ENCODE measurements around the gene PTPRE.

The PTPRE gene

DNA sequence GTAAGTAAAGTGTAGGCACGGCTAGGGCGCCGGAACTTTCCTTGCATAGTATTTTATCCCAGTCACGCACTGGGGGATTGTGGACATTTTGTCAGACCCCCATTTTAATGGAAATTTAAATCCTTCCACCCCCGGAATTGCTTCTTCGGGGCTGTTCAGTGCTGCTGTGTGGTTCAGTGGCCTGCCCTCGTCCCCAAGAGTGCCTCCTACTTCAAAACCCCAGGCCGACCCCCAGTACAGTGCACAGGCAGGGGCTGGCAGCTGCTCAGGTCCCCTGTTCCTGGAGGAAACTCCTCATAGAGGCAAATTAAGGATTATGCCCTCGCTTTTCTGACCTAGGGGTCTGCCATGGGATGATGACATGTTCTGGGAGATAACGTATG is 94.5 kb downstream of the PTPRE start:
- no peaks in the 10 kb centered on the region for H3K36me3 ChIP-seq
- peaks cover 0 to 8% of the 10 kb centered on the region in 2 donors for H3K27me3 ChIP-seq
- H3K4me1 ChIP-seq, result peaks cover 0 to 5% (median 0%) of the 10 kb centered on the region in 4 donors
- intact Hi-C loops (cut with DNase I; ENCODE audit: low total_unique reads), result no loop called here
- no peaks in the 10 kb centered on the region for H3K9me3 ChIP-seq
- no peak overlapping the region for H3K27ac ChIP-seq
- no peak for DNase-seq
- H3K4me3 ChIP-seq, result no peak overlapping the region
- TF ChIP-seq, protein P1, sequence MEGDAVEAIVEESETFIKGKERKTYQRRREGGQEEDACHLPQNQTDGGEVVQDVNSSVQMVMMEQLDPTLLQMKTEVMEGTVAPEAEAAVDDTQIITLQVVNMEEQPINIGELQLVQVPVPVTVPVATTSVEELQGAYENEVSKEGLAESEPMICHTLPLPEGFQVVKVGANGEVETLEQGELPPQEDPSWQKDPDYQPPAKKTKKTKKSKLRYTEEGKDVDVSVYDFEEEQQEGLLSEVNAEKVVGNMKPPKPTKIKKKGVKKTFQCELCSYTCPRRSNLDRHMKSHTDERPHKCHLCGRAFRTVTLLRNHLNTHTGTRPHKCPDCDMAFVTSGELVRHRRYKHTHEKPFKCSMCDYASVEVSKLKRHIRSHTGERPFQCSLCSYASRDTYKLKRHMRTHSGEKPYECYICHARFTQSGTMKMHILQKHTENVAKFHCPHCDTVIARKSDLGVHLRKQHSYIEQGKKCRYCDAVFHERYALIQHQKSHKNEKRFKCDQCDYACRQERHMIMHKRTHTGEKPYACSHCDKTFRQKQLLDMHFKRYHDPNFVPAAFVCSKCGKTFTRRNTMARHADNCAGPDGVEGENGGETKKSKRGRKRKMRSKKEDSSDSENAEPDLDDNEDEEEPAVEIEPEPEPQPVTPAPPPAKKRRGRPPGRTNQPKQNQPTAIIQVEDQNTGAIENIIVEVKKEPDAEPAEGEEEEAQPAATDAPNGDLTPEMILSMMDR (IDR thresholded peaks at IDR 0.05), result no peak

DNA sequence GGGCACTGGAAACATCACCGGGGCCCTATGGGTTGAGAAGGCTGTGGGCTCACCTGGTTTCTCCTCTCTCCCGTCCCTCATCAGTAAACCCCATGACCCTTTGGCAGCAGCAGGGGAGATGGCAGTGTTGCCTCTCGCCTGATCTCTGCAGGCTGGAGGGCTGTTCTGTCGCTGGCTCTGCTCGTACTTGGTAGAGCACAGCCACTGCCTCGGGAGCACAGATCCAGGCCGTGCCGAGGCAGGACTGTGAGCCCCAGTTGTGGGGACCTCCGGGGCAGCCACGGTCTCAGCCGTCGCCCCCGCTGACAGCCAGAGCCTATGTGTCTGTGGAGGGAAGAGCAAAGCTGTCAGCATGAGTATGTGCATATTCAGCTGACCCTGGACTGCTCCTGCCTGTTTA is 94.9 kb downstream of the PTPRE start:
- no peak for DNase-seq
- peaks cover 0 to 8% of the 10 kb centered on the region in 2 donors for H3K27me3 ChIP-seq
- TF ChIP-seq, protein P1 (IDR thresholded peaks at IDR 0.05), result no peak
- H3K9me3 ChIP-seq, result no peaks in the 10 kb centered on the region
- H3K36me3 ChIP-seq, result no peaks in the 10 kb centered on the region
- H3K4me3 ChIP-seq, result no peak overlapping the region
- no peak overlapping the region for H3K27ac ChIP-seq
- intact Hi-C loops (cut with DNase I; ENCODE audit: low total_unique reads), result no loop called here
- peaks cover 0 to 5% (median 0%) of the 10 kb centered on the region in 4 donors for H3K4me1 ChIP-seq

DNA sequence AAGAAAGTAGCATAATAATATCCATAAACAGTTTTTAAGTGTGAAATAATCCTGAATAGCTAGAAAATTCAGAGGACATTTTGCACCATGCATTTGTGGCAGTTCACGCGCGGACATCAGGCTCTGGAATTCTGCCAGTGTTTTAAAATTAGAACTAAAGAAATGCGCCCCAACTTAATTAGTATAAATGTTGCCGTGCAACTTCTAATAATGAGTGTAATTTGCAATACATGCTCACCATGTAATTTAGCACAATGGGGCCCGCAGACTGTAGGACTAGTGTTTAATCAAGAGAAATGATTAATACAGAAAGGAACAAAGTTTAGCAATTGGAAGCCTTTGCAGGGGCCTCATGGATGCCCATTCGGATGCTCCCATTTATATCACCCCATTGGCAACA is 96.6 kb downstream of the PTPRE start:
- H3K36me3 ChIP-seq, result no peaks in the 10 kb centered on the region
- no peak overlapping the region for H3K27ac ChIP-seq
- TF ChIP-seq, protein P1 (IDR thresholded peaks at IDR 0.05), result no peak
- DNase-seq, result no peak
- H3K27me3 ChIP-seq, result peaks cover 0 to 8% of the 10 kb centered on the region in 2 donors
- intact Hi-C loops (cut with DNase I; ENCODE audit: low total_unique reads), result no loop called here
- no peaks in the 10 kb centered on the region for H3K9me3 ChIP-seq
- no peak overlapping the region for H3K4me3 ChIP-seq
- no peaks in the 10 kb centered on the region for H3K4me1 ChIP-seq

DNA sequence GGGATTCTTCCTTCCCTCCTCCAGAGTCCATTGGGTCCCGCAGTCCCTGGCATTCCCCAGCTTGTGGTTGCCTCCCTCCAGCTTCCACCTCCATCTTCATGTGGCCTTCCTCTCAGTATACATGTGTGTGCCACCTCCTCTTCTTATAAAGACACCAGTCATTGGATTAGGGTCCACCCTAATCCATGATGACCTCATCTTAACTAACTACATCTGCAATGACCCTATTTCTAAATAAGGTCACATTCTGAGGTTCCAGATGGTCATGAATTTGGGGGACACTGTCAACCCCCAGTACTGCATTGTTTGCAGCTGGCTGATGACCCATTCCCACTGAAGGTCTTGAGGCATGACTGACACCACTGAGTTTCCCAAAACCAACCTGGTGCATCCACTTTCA is 99.0 kb downstream of the PTPRE start:
- Histone ChIP-seq H3K27ac (no peak overlapping the region), H3K4me1 (no peaks in the 10 kb centered on the region), H3K36me3 (no peaks in the 10 kb centered on the region), H3K9me3 (no peaks in the 10 kb centered on the region), H3K27me3 (peaks cover 0 to 8% of the 10 kb centered on the region in 2 donors), H3K4me3 (no peak overlapping the region)
- intact Hi-C loops (cut with DNase I; ENCODE audit: low total_unique reads), result no loop called here
- DNase-seq, result no peak
- TF ChIP-seq, protein P1 (IDR thresholded peaks at IDR 0.05), result no peak

DNA sequence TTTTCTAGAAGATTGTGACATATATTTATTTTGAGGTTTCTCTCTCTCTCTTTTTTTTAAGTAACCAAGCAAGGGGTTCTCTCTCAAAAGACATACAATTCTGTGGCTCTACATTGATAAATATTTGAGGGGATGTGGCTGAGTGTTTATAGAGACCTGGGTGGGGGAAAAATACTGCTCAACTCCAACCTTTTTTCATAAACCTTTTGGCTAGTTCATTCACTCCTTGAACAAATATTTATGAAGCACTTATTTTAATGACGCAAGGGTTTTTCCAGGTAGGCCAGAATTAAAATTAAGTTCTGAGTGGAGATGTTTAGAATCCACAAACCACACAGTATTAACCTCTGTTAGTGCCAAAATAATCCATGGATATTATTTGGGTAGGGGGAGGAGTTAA is 100.2 kb downstream of the PTPRE start:
- peaks cover 0 to 6% (median 3%) of the 10 kb centered on the region in 4 donors for H3K4me1 ChIP-seq
- H3K27me3 ChIP-seq, result peaks cover 0 to 8% of the 10 kb centered on the region in 2 donors
- no peaks in the 10 kb centered on the region for H3K9me3 ChIP-seq
- DNase-seq, result no peak
- no peak overlapping the region for H3K27ac ChIP-seq
- TF ChIP-seq, protein P1 (IDR thresholded peaks at IDR 0.05), result no peak
- intact Hi-C loops (cut with DNase I; ENCODE audit: low total_unique reads), result no loop called here
- H3K36me3 ChIP-seq, result no peaks in the 10 kb centered on the region
- H3K4me3 ChIP-seq, result no peak overlapping the region

DNA sequence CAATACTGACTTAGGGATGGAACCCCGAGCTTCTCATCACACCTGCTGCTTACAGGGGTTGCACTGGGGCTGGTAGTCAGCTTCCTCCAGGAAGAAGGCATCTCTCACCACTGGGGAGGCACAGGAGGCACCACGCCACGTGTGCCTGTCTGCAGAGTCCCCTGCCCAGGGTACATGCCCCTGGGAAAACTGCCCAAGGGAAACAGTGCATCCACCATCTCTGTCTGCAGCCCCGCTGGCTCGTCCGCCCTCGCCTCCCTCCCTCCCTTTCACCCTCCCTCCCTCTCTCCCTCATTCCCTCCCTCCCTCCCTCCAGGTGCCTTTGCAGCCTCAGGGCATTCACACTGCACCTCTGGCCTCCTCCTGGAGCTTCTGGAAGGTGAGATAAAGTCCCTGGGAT is 101.1 kb downstream of the PTPRE start:
- Histone ChIP-seq H3K27ac (no peak overlapping the region), H3K4me1 (peaks cover 0 to 6% (median 3%) of the 10 kb centered on the region in 4 donors), H3K36me3 (no peaks in the 10 kb centered on the region), H3K9me3 (no peaks in the 10 kb centered on the region), H3K4me3 (no peak overlapping the region), H3K27me3 (peaks cover 0 to 10% of the 10 kb centered on the region in 2 donors)
- no peak for DNase-seq
- TF ChIP-seq, protein P1 (IDR thresholded peaks at IDR 0.05), result no peak
- intact Hi-C loops (cut with DNase I; ENCODE audit: low total_unique reads), result no loop called here

All from tibial artery (tissue), 4 donors.